Vagina (tissue), 2 donors: ENCODE data around the gene MFAP3. TPM values are rescaled to one million over a fixed set of nuclear protein-coding genes. Genes with fewer than 3 reads are reported as not detected.

Experiments
- DNase-seq, 2 donors: peaks; one replicate each; pipeline ENCODE4 v3.0.0-alpha.2; 2017; ENCODE audit errors: extremely low spot score in 2 of 2
- H3K27ac ChIP-seq: fragments of 200-600 bp; sonication (generic); one replicate; pipeline ENCODE4 v1.5.1; 2019
- H3K27me3 ChIP-seq: fragments of 200-600 bp; sonication (generic); one replicate; pipeline ENCODE4 v1.5.1; 2019
- H3K36me3 ChIP-seq, 2 donors: fragments of 200-600 bp; sonication (generic); one replicate each; pipeline ENCODE4 v1.5.1; 2017 to 2019
- H3K4me1 ChIP-seq: fragments of 200-600 bp; sonication (generic); one replicate; pipeline ENCODE4 v1.5.1; 2019
- H3K4me3 ChIP-seq, 2 donors: fragments of 200-600 bp; sonication (generic); 1 replicate in 1 of 2; 2 replicates in 1 of 2; pipeline ENCODE4 v1.5.1; 2016 to 2019
- H3K9me3 ChIP-seq: fragments of 200-600 bp; sonication (generic); one replicate; pipeline ENCODE4 v1.5.1; 2019
- CTCF ChIP-seq, 3 experiments: fragments of 450-650 bp in 2 of 3; fragments of 200-600 bp in 1 of 3; sonication (generic) in 1 of 3; IDR thresholded peaks; one replicate each; pipeline ENCODE4 v1.5.1; 2017 to 2019; ENCODE audit warnings: antibody characterized with exemption in 3 of 3, mild to moderate bottlenecking in 2 of 3, moderate library complexity in 2 of 3
- POLR2A ChIP-seq, 2 donors: fragments of 450-650 bp; IDR thresholded peaks; one replicate each; pipeline ENCODE4 v1.6.1; 2017; ENCODE audit warnings: antibody characterized with exemption in 2 of 2, mild to moderate bottlenecking in 2 of 2, moderate library complexity in 2 of 2
- POLR2AphosphoS5 ChIP-seq, 2 donors: sonication (generic); formaldehyde crosslinking; IDR thresholded peaks; one replicate each; pipeline ENCODE4 v1.9.0; 2017; ENCODE audit warnings: antibody characterized with exemption in 2 of 2, mild to moderate bottlenecking in 2 of 2, low read depth in 1 of 2; ENCODE audit not compliant: insufficient read depth in 1 of 2
- intact Hi-C: fragments of 100-400 bp; cut with DNase I; formaldehyde crosslinking; loops from one replicate; pipeline ENCODE4 v1.15.1; 2023
- total RNA-seq: library from RNA; depleted of rRNA; stranded (reverse); fragments of >200 nt; gene quantifications from one replicate; pipeline ENCODE4 v1.2.3, GENCODE V29; 2016

Gene MFAP3
- total RNA-seq, 1 donor from 2014 or later, result 38.5 TPM

- intact Hi-C loops, result no loop called here
- DNase-seq, result no peak
- Histone ChIP-seq H3K27me3 (no peaks in the 10 kb centered on the region), H3K4me1 (peaks cover 40% of the 10 kb centered on the region), H3K36me3 (no peaks in the 10 kb centered on the region), H3K27ac (peak overlapping the region; percentile 79), H3K4me3 (peak overlapping the region; percentile 83), H3K9me3 (no peaks in the 10 kb centered on the region)
- TF ChIP-seq POLR2AphosphoS5 (IDR thresholded peaks at IDR 0.05; ENCODE audit: insufficient read depth in 1 of 2, low read depth in 1 of 2), result no peak
- TF ChIP-seq CTCF (IDR thresholded peaks at IDR 0.05), result no peak
- no peak for TF ChIP-seq POLR2A (IDR thresholded peaks at IDR 0.05)
Observed at GRCh38 chr5:154038261-154038706, 483 bp upstream of the MFAP3 start.

- Histone ChIP-seq H3K9me3 (no peaks in the 10 kb centered on the region), H3K4me1 (peaks cover 40% of the 10 kb centered on the region), H3K27me3 (no peaks in the 10 kb centered on the region), H3K27ac (peak overlapping the region; percentile 79), H3K36me3 (no peaks in the 10 kb centered on the region), H3K4me3 (peak overlapping the region; percentile 83)
- TF ChIP-seq CTCF (IDR thresholded peaks at IDR 0.05), result no peak
- no peak for TF ChIP-seq POLR2AphosphoS5 (IDR thresholded peaks at IDR 0.05; ENCODE audit: insufficient read depth in 1 of 2, low read depth in 1 of 2)
- TF ChIP-seq POLR2A (IDR thresholded peaks at IDR 0.05), result no peak
- intact Hi-C loops, result no loop called here
- no peak for DNase-seq
Observed at GRCh38 chr5:154039458-154039829, 677 bp downstream of the MFAP3 start.

- TF ChIP-seq CTCF (IDR thresholded peaks at IDR 0.05), result no peak
- TF ChIP-seq POLR2AphosphoS5 (IDR thresholded peaks at IDR 0.05; ENCODE audit: insufficient read depth in 1 of 2, low read depth in 1 of 2), result peak in 1 of 2 donors; percentile 82
- TF ChIP-seq POLR2A (IDR thresholded peaks at IDR 0.05), result no peak
- no peaks in the 10 kb centered on the region for H3K27me3 ChIP-seq
- H3K4me3 ChIP-seq, result no peak overlapping the region
- intact Hi-C loops, result no loop called here
- no peaks in the 10 kb centered on the region for H3K9me3 ChIP-seq
- H3K36me3 ChIP-seq, result no peaks in the 10 kb centered on the region
- DNase-seq, result no peak
- no peak overlapping the region for H3K27ac ChIP-seq
- H3K4me1 ChIP-seq, result peaks cover 46% of the 10 kb centered on the region
Observed at GRCh38 chr5:154042766-154043165, 4.0 kb downstream of the MFAP3 start.

GRCh38 chr5:154044099-154044498 is 5.3 kb downstream of the MFAP3 start:
- Histone ChIP-seq H3K4me3 (no peak overlapping the region), H3K4me1 (peaks cover 41% of the 10 kb centered on the region), H3K27ac (no peak overlapping the region), H3K9me3 (no peaks in the 10 kb centered on the region), H3K36me3 (no peaks in the 10 kb centered on the region), H3K27me3 (no peaks in the 10 kb centered on the region)
- DNase-seq, result no peak
- TF ChIP-seq CTCF (IDR thresholded peaks at IDR 0.05) (no peak), POLR2A (IDR thresholded peaks at IDR 0.05) (no peak), POLR2AphosphoS5 (IDR thresholded peaks at IDR 0.05; ENCODE audit: insufficient read depth in 1 of 2, low read depth in 1 of 2) (no peak)
- intact Hi-C loops, result no loop called here

- intact Hi-C loops, result no loop called here
- Histone ChIP-seq H3K9me3 (no peaks in the 10 kb centered on the region), H3K4me1 (peaks cover 37% of the 10 kb centered on the region), H3K36me3 (no peaks in the 10 kb centered on the region), H3K27me3 (no peaks in the 10 kb centered on the region), H3K4me3 (no peak overlapping the region), H3K27ac (no peak overlapping the region)
- TF ChIP-seq POLR2A (IDR thresholded peaks at IDR 0.05), result no peak
- no peak for TF ChIP-seq CTCF (IDR thresholded peaks at IDR 0.05)
- no peak for DNase-seq
Observed at GRCh38 chr5:154044581-154044980, 5.8 kb downstream of the MFAP3 start.
